Measurements from ENCODE around the gene C6. TPM values are rescaled to one million over a fixed set of nuclear protein-coding genes. Genes with fewer than 3 reads are reported as not detected.
"Not testable (repeated sequence)": the region's sequence is repeated elsewhere in the genome, so short reads cannot be mapped to it uniquely, and the experiment has no call there.

C6 gene
- total RNA-seq, 2 donors from 2014 or later = 3.5 to 4.6 TPM

GRCh38 chr5:41194339-41194738 lies 19.0 kb downstream of the C6 start:
- no peak for DNase-seq (ENCODE audit: low spot score)
- no peaks in the 10 kb centered on the region for H3K36me3 ChIP-seq
- H3K9me3 ChIP-seq = no peaks in the 10 kb centered on the region
- no peak for TF ChIP-seq POLR2AphosphoS5 (IDR thresholded peaks at IDR 0.05)
- TF ChIP-seq, protein P1, sequence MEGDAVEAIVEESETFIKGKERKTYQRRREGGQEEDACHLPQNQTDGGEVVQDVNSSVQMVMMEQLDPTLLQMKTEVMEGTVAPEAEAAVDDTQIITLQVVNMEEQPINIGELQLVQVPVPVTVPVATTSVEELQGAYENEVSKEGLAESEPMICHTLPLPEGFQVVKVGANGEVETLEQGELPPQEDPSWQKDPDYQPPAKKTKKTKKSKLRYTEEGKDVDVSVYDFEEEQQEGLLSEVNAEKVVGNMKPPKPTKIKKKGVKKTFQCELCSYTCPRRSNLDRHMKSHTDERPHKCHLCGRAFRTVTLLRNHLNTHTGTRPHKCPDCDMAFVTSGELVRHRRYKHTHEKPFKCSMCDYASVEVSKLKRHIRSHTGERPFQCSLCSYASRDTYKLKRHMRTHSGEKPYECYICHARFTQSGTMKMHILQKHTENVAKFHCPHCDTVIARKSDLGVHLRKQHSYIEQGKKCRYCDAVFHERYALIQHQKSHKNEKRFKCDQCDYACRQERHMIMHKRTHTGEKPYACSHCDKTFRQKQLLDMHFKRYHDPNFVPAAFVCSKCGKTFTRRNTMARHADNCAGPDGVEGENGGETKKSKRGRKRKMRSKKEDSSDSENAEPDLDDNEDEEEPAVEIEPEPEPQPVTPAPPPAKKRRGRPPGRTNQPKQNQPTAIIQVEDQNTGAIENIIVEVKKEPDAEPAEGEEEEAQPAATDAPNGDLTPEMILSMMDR (IDR thresholded peaks at IDR 0.05) = no peak
- no peak for TF ChIP-seq POLR2A (IDR thresholded peaks at IDR 0.05)
- intact Hi-C loops (cut with DNase I) = no loop called here
- peak overlapping the region; percentile 19 to 24 for H3K27ac ChIP-seq
- no peak overlapping the region for H3K4me3 ChIP-seq
- H3K4me1 ChIP-seq (replicated peaks) = no peaks in the 10 kb centered on the region
- H3K27me3 ChIP-seq (replicated peaks; ENCODE audit: insufficient read depth) = no peaks in the 10 kb centered on the region
- 68% methylated on average over 3 of the region's 3 CpGs for WGBS

DNA sequence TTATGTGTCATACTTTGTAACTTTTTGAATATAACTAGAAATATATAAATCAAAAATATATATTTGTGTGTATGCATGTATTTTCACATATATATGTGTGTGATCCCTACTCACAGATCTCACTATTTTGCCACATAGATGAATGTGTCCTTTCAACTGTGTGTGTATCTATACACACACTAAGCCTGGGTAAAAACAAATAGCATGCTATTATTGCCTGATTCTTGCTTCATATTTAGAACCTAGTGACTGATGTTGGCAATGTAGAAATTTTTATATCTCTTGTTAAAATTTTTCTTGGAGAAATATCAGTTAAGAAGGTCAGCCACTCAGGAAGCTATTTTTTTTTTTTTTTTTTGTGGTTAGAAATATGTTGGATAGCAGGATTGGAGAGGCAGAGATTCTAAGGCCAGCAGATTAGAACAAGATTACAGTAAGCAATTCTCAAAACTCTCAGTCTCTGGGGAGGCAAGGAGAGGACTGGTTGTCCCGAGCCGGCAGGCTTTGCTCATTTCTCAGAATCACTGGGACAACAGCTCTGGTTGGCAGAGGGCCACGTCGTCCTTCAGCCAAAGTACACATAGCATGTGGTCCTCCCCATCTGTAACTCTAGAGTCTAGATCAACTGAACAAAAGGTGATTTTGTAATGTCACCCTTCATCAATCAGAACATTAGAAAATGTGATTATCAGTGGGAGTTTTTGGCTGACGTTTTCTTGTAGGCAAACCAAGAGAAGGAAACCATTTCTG lies 19.7 kb downstream of the C6 start:
- H3K4me1 ChIP-seq (replicated peaks) = no peaks in the 10 kb centered on the region
- peak; percentile 94 for DNase-seq (ENCODE audit: low spot score)
- intact Hi-C loops (cut with DNase I) = no loop called here
- H3K36me3 ChIP-seq = no peaks in the 10 kb centered on the region
- TF ChIP-seq POLR2AphosphoS5 (IDR thresholded peaks at IDR 0.05) (peak; percentile 92), POLR2A (IDR thresholded peaks at IDR 0.05) (no peak)
- 6% methylated on average over 5 of the region's 5 CpGs for WGBS
- H3K4me3 ChIP-seq = no peak overlapping the region
- H3K27ac ChIP-seq = peak overlapping the region; percentile 19 to 54
- no peaks in the 10 kb centered on the region for H3K27me3 ChIP-seq (replicated peaks; ENCODE audit: insufficient read depth)
- no peaks in the 10 kb centered on the region for H3K9me3 ChIP-seq

DNA sequence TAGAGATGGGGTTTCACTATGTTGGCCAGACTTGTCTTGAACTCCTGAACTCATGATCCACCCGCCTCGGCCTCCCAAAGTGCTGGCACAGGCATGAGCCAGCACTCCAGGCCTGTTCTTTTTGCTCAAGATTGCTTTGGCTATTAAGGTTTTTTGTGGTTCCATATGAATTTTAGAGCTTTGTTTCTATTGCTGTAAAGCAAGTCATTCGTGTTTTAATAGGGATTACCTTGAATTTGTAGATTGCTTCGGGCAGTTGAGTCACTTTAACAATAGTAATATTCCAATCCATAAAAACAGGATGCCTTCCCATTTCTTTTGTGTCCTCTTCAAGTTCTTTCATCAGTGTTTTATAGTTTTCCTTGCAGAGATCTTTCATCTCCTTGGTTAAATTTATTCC lies 22.1 kb downstream of the C6 start:
- H3K9me3 ChIP-seq = no peaks in the 10 kb centered on the region
- H3K27me3 ChIP-seq (replicated peaks; ENCODE audit: insufficient read depth) = no peaks in the 10 kb centered on the region
- H3K27ac ChIP-seq = no peak overlapping the region
- DNase-seq (ENCODE audit: low spot score) = no peak
- intact Hi-C loops (cut with DNase I) = no loop called here
- H3K4me3 ChIP-seq = no peak overlapping the region
- no peaks in the 10 kb centered on the region for H3K4me1 ChIP-seq (replicated peaks)
- no peak for TF ChIP-seq POLR2A (IDR thresholded peaks at IDR 0.05)
- TF ChIP-seq, protein P1 (IDR thresholded peaks at IDR 0.05) = no peak
- TF ChIP-seq POLR2AphosphoS5 (IDR thresholded peaks at IDR 0.05) = no peak
- 44% methylated on average over 4 of the region's 4 CpGs for WGBS
- H3K36me3 ChIP-seq = no peaks in the 10 kb centered on the region

DNA sequence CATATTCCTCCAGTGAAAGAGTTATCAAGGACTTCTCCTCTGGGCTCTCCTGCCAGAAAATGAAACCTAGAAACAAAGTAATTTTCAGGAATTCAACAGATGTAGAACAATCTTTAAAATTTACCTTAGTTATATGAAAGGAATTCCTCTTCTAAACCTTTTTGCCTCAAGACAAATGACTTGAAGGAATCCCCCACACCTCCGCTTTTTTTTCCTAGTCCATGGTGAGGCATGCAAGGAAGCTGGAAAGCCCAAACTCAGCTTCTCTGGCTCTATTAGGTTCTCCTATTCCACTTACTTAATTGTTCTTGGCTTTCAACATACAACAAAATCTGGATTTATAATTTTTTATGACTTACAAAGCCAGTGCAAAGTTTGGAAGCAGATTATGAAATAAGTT lies 27.2 kb downstream of the C6 start:
- WGBS = 59% methylated on average over 1 of the region's 1 CpG
- no peaks in the 10 kb centered on the region for H3K4me1 ChIP-seq (replicated peaks)
- no peak for TF ChIP-seq POLR2A (IDR thresholded peaks at IDR 0.05)
- DNase-seq (ENCODE audit: low spot score) = no peak
- H3K27me3 ChIP-seq (replicated peaks; ENCODE audit: insufficient read depth) = no peaks in the 10 kb centered on the region
- no peak overlapping the region for H3K27ac ChIP-seq
- H3K9me3 ChIP-seq = no peaks in the 10 kb centered on the region
- H3K4me3 ChIP-seq = no peak overlapping the region
- H3K36me3 ChIP-seq = no peaks in the 10 kb centered on the region
- intact Hi-C loops (cut with DNase I) = no loop called here

- WGBS = 85% methylated on average over 1 of the region's 1 CpG
- H3K4me1 ChIP-seq (replicated peaks); H3K9me3 ChIP-seq; H3K36me3 ChIP-seq; DNase-seq (ENCODE audit: low spot score); H3K27ac ChIP-seq; H3K4me3 ChIP-seq; intact Hi-C loops (cut with DNase I); H3K27me3 ChIP-seq (replicated peaks; ENCODE audit: insufficient read depth): not testable (repeated sequence)
Measured at GRCh38 chr5:41183331-41183730, 30.0 kb downstream of the C6 start.

DNA sequence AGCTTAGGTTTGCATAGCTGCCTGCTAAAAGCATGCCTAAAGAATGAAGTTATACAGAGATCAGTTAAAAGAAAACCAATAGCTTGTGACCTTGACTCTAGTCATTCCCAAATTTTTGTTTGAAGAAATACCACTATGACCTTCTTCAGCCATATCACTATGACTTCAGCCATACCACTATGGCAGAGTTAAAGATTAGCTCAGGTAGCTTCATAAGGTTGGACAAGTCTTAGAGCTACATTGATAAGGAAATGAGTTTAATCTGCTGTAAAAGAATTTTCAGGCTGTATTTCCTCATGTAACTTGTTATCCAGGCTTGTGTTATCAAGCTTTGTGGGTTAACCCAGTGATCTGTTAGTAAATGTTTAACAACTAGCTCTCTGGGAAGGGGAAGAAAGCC lies 30.7 kb downstream of the C6 start:
- no peaks in the 10 kb centered on the region for H3K9me3 ChIP-seq
- H3K4me3 ChIP-seq = no peak overlapping the region
- H3K36me3 ChIP-seq = no peaks in the 10 kb centered on the region
- intact Hi-C loops (cut with DNase I) = no loop called here
- TF ChIP-seq, protein P1 (IDR thresholded peaks at IDR 0.05) = no peak
- H3K27me3 ChIP-seq (replicated peaks; ENCODE audit: insufficient read depth) = no peaks in the 10 kb centered on the region
- H3K27ac ChIP-seq = no peak overlapping the region
- no peak for DNase-seq (ENCODE audit: low spot score)
- no peaks in the 10 kb centered on the region for H3K4me1 ChIP-seq (replicated peaks)
